ENCODE results near the gene PPP1R9B.
A peak's percentile ranks its signal among the peaks of the same experiment; 100 is the strongest.

The PPP1R9B gene

DNA sequence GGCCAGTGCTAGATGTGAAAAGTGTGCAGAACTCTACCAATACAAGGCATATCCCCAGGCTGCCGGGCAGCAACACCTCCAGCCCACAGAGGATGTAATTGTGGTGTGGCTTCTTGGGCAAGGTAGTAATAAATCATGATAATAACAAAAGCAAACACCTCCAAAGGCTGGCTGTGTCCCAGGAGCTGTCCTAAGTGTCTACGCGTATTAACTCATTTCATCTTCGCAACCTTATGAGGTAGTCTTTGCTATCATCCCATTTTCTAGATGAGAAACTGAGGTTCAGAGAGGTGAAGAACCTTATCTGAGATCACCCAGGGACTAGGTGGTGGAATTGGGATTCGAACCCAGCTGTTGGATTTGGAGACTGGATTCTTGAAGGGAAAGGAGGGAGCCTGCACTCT lies 50.0 kb downstream of the PPP1R9B start:
- Histone ChIP-seq H3K4ac (ENCODE audit: low read length) (no peak overlapping the region), H2BK5ac (ENCODE audit: low read length) (no peak overlapping the region), H3K4me2 (ENCODE audit: insufficient read depth, low read length, poor library complexity, severe bottlenecking) (no peak overlapping the region), H2BK120ac (ENCODE audit: low read depth, low read length) (no peak overlapping the region), H3K36me3 (replicated peaks in 1 of 2; ENCODE audit: control insufficient read depth in 2 of 2, insufficient read depth in 2 of 2, low read length in 2 of 2) (peaks cover 0 to 5% of the 10 kb centered on the region in 2 donors), H3K4me1 (ENCODE audit: control insufficient read depth in 2 of 2, insufficient read depth in 1 of 2, low read depth in 1 of 2, low read length in 2 of 2) (peaks cover 23 to 32% of the 10 kb centered on the region in 2 donors), H4K8ac (ENCODE audit: low read depth, low read length) (no peak overlapping the region), H3K27ac (replicated peaks; ENCODE audit: low read length) (no peak overlapping the region), H3K9ac (ENCODE audit: low read depth, low read length, poor library complexity) (no peak overlapping the region), H3K4me3 (ENCODE audit: low read length in 2 of 2) (no peak overlapping the region), H3K9me3 (replicated peaks in 1 of 2; ENCODE audit: control insufficient read depth in 2 of 2, insufficient read depth in 1 of 2, low read depth in 1 of 2, low read length in 2 of 2) (no peaks in the 10 kb centered on the region), H2BK15ac (ENCODE audit: low read length) (no peak overlapping the region), H3K14ac (ENCODE audit: low read length) (no peak overlapping the region), H2AFZ (ENCODE audit: low read length) (no peak overlapping the region), H2AK5ac (ENCODE audit: low read depth, low read length) (no peak overlapping the region), H3K79me1 (ENCODE audit: low read depth, low read length) (peaks cover 8% of the 10 kb centered on the region), H3K18ac (ENCODE audit: low read length) (no peak overlapping the region), H2BK12ac (ENCODE audit: low read length) (no peak overlapping the region), H3K23ac (ENCODE audit: low read depth, low read length, poor library complexity) (no peak overlapping the region), H4K91ac (ENCODE audit: low read depth, low read length, poor library complexity) (no peak overlapping the region), H3K27me3 (ENCODE audit: control insufficient read depth in 3 of 3, insufficient read depth in 3 of 3, low read depth in 1 of 3, low read length in 3 of 3) (no peaks in the 10 kb centered on the region)
- no peak for DNase-seq (ENCODE audit: low spot score)
- no CpG with 5 or more reads among the region's 5 CpGs for WGBS, 2 donors (ENCODE audit: extremely low coverage in 2 of 2, insufficient read length in 2 of 2, insufficient replicate concordance in 1 of 2)

DNA sequence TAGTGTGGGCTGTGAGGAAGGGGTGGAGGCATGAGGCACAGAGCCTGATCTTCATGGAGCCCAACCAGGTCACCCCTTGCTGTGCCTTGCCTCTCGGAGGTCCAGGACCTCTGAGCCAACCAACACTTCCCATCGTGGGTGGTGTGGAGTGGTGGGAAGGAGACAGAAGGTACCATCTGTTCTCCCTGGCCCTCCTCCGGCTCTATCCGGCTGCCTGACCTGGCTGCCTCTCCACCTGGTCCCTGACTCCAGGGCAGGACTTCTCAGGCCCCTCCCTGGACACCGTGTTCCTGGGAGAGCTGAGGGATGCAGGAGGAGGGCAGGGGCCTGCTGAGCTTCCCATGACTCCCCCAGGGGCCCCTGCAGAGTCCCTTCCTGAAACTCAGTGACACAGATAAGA lies 51.5 kb downstream of the PPP1R9B start:
- Histone ChIP-seq H2BK15ac (ENCODE audit: low read length) (no peak overlapping the region), H3K18ac (ENCODE audit: low read length) (no peak overlapping the region), H3K36me3 (replicated peaks in 1 of 2; ENCODE audit: control insufficient read depth in 2 of 2, insufficient read depth in 2 of 2, low read length in 2 of 2) (peaks cover 0 to 5% of the 10 kb centered on the region in 2 donors), H3K9me3 (replicated peaks in 1 of 2; ENCODE audit: control insufficient read depth in 2 of 2, insufficient read depth in 1 of 2, low read depth in 1 of 2, low read length in 2 of 2) (no peaks in the 10 kb centered on the region), H2AFZ (ENCODE audit: low read length) (no peak overlapping the region), H2BK5ac (ENCODE audit: low read length) (no peak overlapping the region), H3K27me3 (ENCODE audit: control insufficient read depth in 3 of 3, insufficient read depth in 3 of 3, low read depth in 1 of 3, low read length in 3 of 3) (no peaks in the 10 kb centered on the region), H2AK5ac (ENCODE audit: low read depth, low read length) (no peak overlapping the region), H3K23ac (ENCODE audit: low read depth, low read length, poor library complexity) (no peak overlapping the region), H3K27ac (replicated peaks; ENCODE audit: low read length) (no peak overlapping the region), H3K4me3 (ENCODE audit: low read length in 2 of 2) (no peak overlapping the region), H3K4me2 (ENCODE audit: insufficient read depth, low read length, poor library complexity, severe bottlenecking) (no peak overlapping the region), H3K9ac (ENCODE audit: low read depth, low read length, poor library complexity) (no peak overlapping the region), H3K14ac (ENCODE audit: low read length) (no peak overlapping the region), H4K91ac (ENCODE audit: low read depth, low read length, poor library complexity) (no peak overlapping the region), H3K4ac (ENCODE audit: low read length) (no peak overlapping the region), H3K79me1 (ENCODE audit: low read depth, low read length) (peaks cover 8% of the 10 kb centered on the region), H4K8ac (ENCODE audit: low read depth, low read length) (peak overlapping the region; percentile 57), H2BK12ac (ENCODE audit: low read length) (no peak overlapping the region), H3K4me1 (ENCODE audit: control insufficient read depth in 2 of 2, insufficient read depth in 1 of 2, low read depth in 1 of 2, low read length in 2 of 2) (peaks cover 24 to 27% of the 10 kb centered on the region in 2 donors), H2BK120ac (ENCODE audit: low read depth, low read length) (no peak overlapping the region)
- WGBS, 2 donors (ENCODE audit: extremely low coverage in 2 of 2, insufficient read length in 2 of 2, insufficient replicate concordance in 1 of 2), result no CpG with 5 or more reads among the region's 5 CpGs
- no peak for DNase-seq (ENCODE audit: low spot score)

DNA sequence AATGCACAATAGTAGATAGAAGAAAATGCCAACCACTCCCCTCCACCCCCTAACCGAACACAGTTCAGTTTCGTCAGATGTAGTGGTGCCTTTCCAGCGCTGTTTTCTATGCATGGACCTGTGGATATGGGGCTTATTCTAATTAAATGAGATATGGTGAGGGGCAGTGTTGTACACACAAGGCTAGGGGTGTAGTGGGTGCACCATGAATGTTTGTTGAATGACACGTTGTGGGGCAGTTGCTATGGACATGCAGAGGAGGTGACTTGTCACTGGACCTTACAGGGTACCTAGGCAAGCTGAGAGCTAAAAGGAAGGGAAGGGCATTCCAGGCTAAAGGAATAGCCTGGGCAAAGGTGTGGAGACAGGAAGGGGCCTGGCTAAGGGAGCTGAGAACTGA lies 51.9 kb downstream of the PPP1R9B start:
- Histone ChIP-seq H3K27ac (replicated peaks; ENCODE audit: low read length) (no peak overlapping the region), H4K8ac (ENCODE audit: low read depth, low read length) (peak overlapping the region; percentile 57), H2AK5ac (ENCODE audit: low read depth, low read length) (no peak overlapping the region), H3K4me2 (ENCODE audit: insufficient read depth, low read length, poor library complexity, severe bottlenecking) (no peak overlapping the region), H3K27me3 (ENCODE audit: control insufficient read depth in 3 of 3, insufficient read depth in 3 of 3, low read depth in 1 of 3, low read length in 3 of 3) (no peaks in the 10 kb centered on the region), H2AFZ (ENCODE audit: low read length) (no peak overlapping the region), H3K23ac (ENCODE audit: low read depth, low read length, poor library complexity) (no peak overlapping the region), H3K4me3 (ENCODE audit: low read length in 2 of 2) (no peak overlapping the region), H3K18ac (ENCODE audit: low read length) (no peak overlapping the region), H4K91ac (ENCODE audit: low read depth, low read length, poor library complexity) (no peak overlapping the region), H2BK5ac (ENCODE audit: low read length) (no peak overlapping the region), H3K36me3 (replicated peaks in 1 of 2; ENCODE audit: control insufficient read depth in 2 of 2, insufficient read depth in 2 of 2, low read length in 2 of 2) (peaks cover 0 to 5% of the 10 kb centered on the region in 2 donors), H3K4me1 (ENCODE audit: control insufficient read depth in 2 of 2, insufficient read depth in 1 of 2, low read depth in 1 of 2, low read length in 2 of 2) (peaks cover 24 to 27% of the 10 kb centered on the region in 2 donors), H2BK120ac (ENCODE audit: low read depth, low read length) (no peak overlapping the region), H3K14ac (ENCODE audit: low read length) (no peak overlapping the region), H2BK12ac (ENCODE audit: low read length) (no peak overlapping the region), H3K9me3 (replicated peaks in 1 of 2; ENCODE audit: control insufficient read depth in 2 of 2, insufficient read depth in 1 of 2, low read depth in 1 of 2, low read length in 2 of 2) (no peaks in the 10 kb centered on the region), H2BK15ac (ENCODE audit: low read length) (no peak overlapping the region), H3K9ac (ENCODE audit: low read depth, low read length, poor library complexity) (no peak overlapping the region), H3K4ac (ENCODE audit: low read length) (no peak overlapping the region), H3K79me1 (ENCODE audit: low read depth, low read length) (peaks cover 8% of the 10 kb centered on the region)
- no CpG with 5 or more reads among the region's 4 CpGs for WGBS, 2 donors (ENCODE audit: extremely low coverage in 2 of 2, insufficient read length in 2 of 2, insufficient replicate concordance in 1 of 2)
- DNase-seq (ENCODE audit: low spot score), result no peak

DNA sequence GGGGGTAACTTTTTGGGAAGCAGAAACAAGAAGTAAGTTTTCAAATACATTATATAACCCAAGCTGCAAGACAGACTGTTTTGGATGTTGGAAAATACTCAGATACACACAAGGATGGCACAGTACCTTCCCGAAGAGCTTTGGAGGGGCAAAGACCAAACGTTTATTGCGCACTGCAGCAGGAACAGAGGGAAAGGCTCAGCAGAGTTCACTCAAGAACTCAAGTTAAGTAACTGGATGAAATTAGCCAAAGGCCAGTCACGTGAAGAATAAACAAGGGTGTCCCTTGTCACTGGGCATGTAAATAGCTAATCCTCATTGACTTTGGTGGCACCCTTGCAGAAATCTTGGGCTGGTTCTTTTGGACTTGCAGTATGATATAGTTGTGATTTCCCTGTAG lies 52.6 kb downstream of the PPP1R9B start:
- H3K27ac ChIP-seq (replicated peaks; ENCODE audit: low read length), result no peak overlapping the region
- peaks cover 24 to 27% of the 10 kb centered on the region in 2 donors for H3K4me1 ChIP-seq (ENCODE audit: control insufficient read depth in 2 of 2, insufficient read depth in 1 of 2, low read depth in 1 of 2, low read length in 2 of 2)
- H3K79me1 ChIP-seq (ENCODE audit: low read depth, low read length), result peaks cover 8% of the 10 kb centered on the region
- H3K9ac ChIP-seq (ENCODE audit: low read depth, low read length, poor library complexity), result no peak overlapping the region
- H3K14ac ChIP-seq (ENCODE audit: low read length), result no peak overlapping the region
- peaks cover 0 to 4% (median 0%) of the 10 kb centered on the region in 3 experiments for H3K27me3 ChIP-seq (ENCODE audit: control insufficient read depth in 3 of 3, insufficient read depth in 3 of 3, low read depth in 1 of 3, low read length in 3 of 3)
- no peak overlapping the region for H3K4me2 ChIP-seq (ENCODE audit: insufficient read depth, low read length, poor library complexity, severe bottlenecking)
- H3K36me3 ChIP-seq (replicated peaks in 1 of 2; ENCODE audit: control insufficient read depth in 2 of 2, insufficient read depth in 2 of 2, low read length in 2 of 2), result peaks cover 0 to 5% of the 10 kb centered on the region in 2 donors
- H2BK120ac ChIP-seq (ENCODE audit: low read depth, low read length), result no peak overlapping the region
- WGBS, 2 donors (ENCODE audit: extremely low coverage in 2 of 2, insufficient read length in 2 of 2, insufficient replicate concordance in 1 of 2), result no CpG with 5 or more reads among the region's 4 CpGs
- no peak overlapping the region for H2AK5ac ChIP-seq (ENCODE audit: low read depth, low read length)
- H3K4ac ChIP-seq (ENCODE audit: low read length), result no peak overlapping the region
- no peak overlapping the region for H2AFZ ChIP-seq (ENCODE audit: low read length)
- no peak overlapping the region for H4K8ac ChIP-seq (ENCODE audit: low read depth, low read length)
- H3K4me3 ChIP-seq (ENCODE audit: low read length in 2 of 2), result no peak overlapping the region
- H2BK5ac ChIP-seq (ENCODE audit: low read length), result no peak overlapping the region
- H3K23ac ChIP-seq (ENCODE audit: low read depth, low read length, poor library complexity), result no peak overlapping the region
- no peak overlapping the region for H2BK12ac ChIP-seq (ENCODE audit: low read length)
- no peak overlapping the region for H4K91ac ChIP-seq (ENCODE audit: low read depth, low read length, poor library complexity)
- no peak overlapping the region for H2BK15ac ChIP-seq (ENCODE audit: low read length)
- DNase-seq (ENCODE audit: low spot score), result no peak
- H3K9me3 ChIP-seq (replicated peaks in 1 of 2; ENCODE audit: control insufficient read depth in 2 of 2, insufficient read depth in 1 of 2, low read depth in 1 of 2, low read length in 2 of 2), result no peaks in the 10 kb centered on the region
- no peak overlapping the region for H3K18ac ChIP-seq (ENCODE audit: low read length)

Measured in neuronal stem cell (in vitro differentiated cells).